HepG2 (cell line): ENCODE data around the gene FCAMR. TPM values are rescaled to one million over a fixed set of nuclear protein-coding genes. Genes with fewer than 3 reads are reported as not detected.

Experiments
- ATAC-seq: fragments of 200-7000 bp; cut with Tn5 transposase; 3 replicates; pipeline ENCODE4 v1.9.1; 2020; ENCODE audit warnings: mild to moderate bottlenecking, moderate library complexity
- BruUV-seq: library from RNA; stranded (reverse); fragments of 400-500 nt; replicated peaks from 2 replicates; lab custom pipeline; 2021; lab: Mats Ljungman, UMichigan
- CTCF ChIA-PET: fragments of 300-600 bp; formaldehyde crosslinking; extraction: SDS; loops from one replicate; lab custom pipeline; 2021; ENCODE audit warnings: low total read pairs, inconsistent platforms, low intra/inter-chr PET ratio; lab: Yijun Ruan, JAX
- POLR2A ChIA-PET: fragments of 350-600 bp; sonication (Branson Sonifier 250); formaldehyde crosslinking; loops from one replicate; lab custom pipeline; 2020; ENCODE audit warnings: antibody characterized with exemption, inconsistent platforms; lab: Yijun Ruan, JAX
- DNase-seq: peaks from one replicate; pipeline ENCODE4 v3.0.0-alpha.2; 2015; ENCODE audit warnings: low spot score
- FAIRE-seq: peaks from 3 replicates; lab custom pipeline; 2011; peaks lifted over from hg19 to GRCh38; lab: Jason Lieb, UNC
- H2AFZ ChIP-seq: one replicate; pipeline ENCODE4 v1.6.1; 2011; ENCODE audit warnings: low read length, inconsistent platforms
- H3K27ac ChIP-seq: fragments of 300-600 bp; 3 replicates; pipeline ENCODE4 v1.8.0; 2011; ENCODE audit warnings: mixed run types, mild to moderate bottlenecking, mixed read lengths, low read length, inconsistent platforms; ENCODE audit not compliant: insufficient read depth; ENCODE audit errors: extremely low read length
- H3K27me3 ChIP-seq, 2 experiments: fragments of 200-600 bp in 1 of 2; 2 replicates in 1 of 2; 3 replicates in 1 of 2; pipeline versions ENCODE4 v1.6.0 to v1.8.0; 2011; ENCODE audit warnings: low read length in 2 of 2, mild to moderate bottlenecking in 2 of 2, moderate library complexity in 2 of 2, inconsistent platforms in 1 of 2; ENCODE audit not compliant: insufficient read depth in 2 of 2, control insufficient read depth in 1 of 2
- H3K36me3 ChIP-seq, 2 experiments: fragments of 200-600 bp in 1 of 2; replicated peaks in 1 of 2; 2 replicates in 1 of 2; 3 replicates in 1 of 2; pipeline versions ENCODE4 v1.5.1 to v1.8.0; 2011; ENCODE audit warnings: low read length in 2 of 2, inconsistent platforms in 1 of 2; ENCODE audit not compliant: insufficient read depth in 2 of 2, control insufficient read depth in 1 of 2
- H3K4me1 ChIP-seq: 2 replicates; pipeline ENCODE4 v1.5.1; 2012; ENCODE audit warnings: low read length, inconsistent platforms; ENCODE audit not compliant: insufficient read depth
- H3K4me2 ChIP-seq: 2 replicates; pipeline ENCODE4 v1.6.0; 2011; ENCODE audit warnings: low read depth, low read length, inconsistent platforms
- H3K4me3 ChIP-seq, 3 experiments: fragments of 200-600 bp in 1 of 3; sonication (generic), shearing (Covaris generic) in 1 of 3; replicated peaks in 1 of 3; 2 replicates each; pipeline ENCODE4 v1.5.1; 2011 to 2016; ENCODE audit warnings: low read length in 3 of 3, inconsistent platforms in 2 of 3, low read depth in 2 of 3, mild to moderate bottlenecking in 2 of 3, control low read depth in 1 of 3, mixed read lengths in 1 of 3; ENCODE audit not compliant: insufficient read depth in 1 of 3
- H3K79me2 ChIP-seq: one replicate; pipeline ENCODE4 v1.6.1; 2011; ENCODE audit warnings: low read length, inconsistent platforms; ENCODE audit not compliant: insufficient read depth
- H3K9ac ChIP-seq: 2 replicates; pipeline ENCODE4 v1.6.0; 2011; ENCODE audit warnings: mild to moderate bottlenecking, low read depth, low read length, inconsistent platforms; ENCODE audit not compliant: insufficient read depth
- H3K9me3 ChIP-seq: 2 replicates; pipeline ENCODE4 v1.5.1; 2012; ENCODE audit warnings: mild to moderate bottlenecking, low read length
- H4K20me1 ChIP-seq: 2 replicates; pipeline ENCODE4 v1.6.0; 2011; ENCODE audit warnings: inconsistent platforms, mild to moderate bottlenecking, low read length, moderate library complexity; ENCODE audit not compliant: insufficient read depth
- NCOA1 ChIP-seq: sonication (generic); formaldehyde crosslinking; IDR thresholded peaks from 2 replicates; pipeline ENCODE4 v1.9.0; 2021; ENCODE audit warnings: missing genetic modification reagents
- NFYC ChIP-seq: IDR thresholded peaks from 2 replicates; pipeline ENCODE4 v1.6.1; 2016; ENCODE audit warnings: missing genetic modification reagents, missing compliant biosample characterization
- POGZ ChIP-seq: sonication (generic); formaldehyde crosslinking; IDR thresholded peaks from 2 replicates; pipeline ENCODE4 v1.4.0; 2020; ENCODE audit warnings: mild to moderate bottlenecking, missing genetic modification reagents
- SRY ChIP-seq: sonication (generic); formaldehyde crosslinking; IDR thresholded peaks from 2 replicates; pipeline ENCODE4 v1.8.0; 2022; ENCODE audit warnings: mild to moderate bottlenecking, missing genetic modification reagents
- ZFX ChIP-seq: sonication (generic); formaldehyde crosslinking; IDR thresholded peaks from 2 replicates; pipeline ENCODE4 v1.4.0; 2020; ENCODE audit warnings: mild to moderate bottlenecking, low read depth, missing genetic modification reagents, moderate library complexity
- ZNF354B ChIP-seq: sonication (generic); formaldehyde crosslinking; IDR thresholded peaks from 2 replicates; pipeline ENCODE4 v1.8.0; 2022; ENCODE audit warnings: mild to moderate bottlenecking, missing genetic modification reagents
- ZNF652 ChIP-seq: IDR thresholded peaks from 2 replicates; pipeline ENCODE4 v1.6.1; 2016; ENCODE audit warnings: low read depth, borderline replicate concordance
- ZNF790 ChIP-seq: sonication (generic); formaldehyde crosslinking; IDR thresholded peaks from 2 replicates; pipeline ENCODE4 v1.8.0; 2022; ENCODE audit warnings: missing genetic modification reagents, mild to moderate bottlenecking, borderline replicate concordance
- WGBS: methylation state at CpG from one replicate; pipeline ENCODE4 v1.1.6; 2017; ENCODE audit warnings: low lambda C conversion rate; 5-methylcytosine and 5-hydroxymethylcytosine counted together
- in situ Hi-C: cut with HindIII; loops from 2 replicates; pipeline ENCODE4 v1.10.0; 2017; ENCODE audit warnings: low pct_unique_long_range_greater_than_20kb; ENCODE audit not compliant: extremely low pct_ligation_motif_present
- intact Hi-C: fragments of 100-400 bp; cut with micrococcal nuclease; formaldehyde crosslinking; loops from one replicate; pipeline ENCODE4 v1.10.0; 2022; ENCODE audit not compliant: unreplicated experiment
- polyA plus RNA-seq, 8 experiments: library from polyadenylated mRNA; depleted of rRNA in 3 of 8; stranded (reverse) in 7 of 8; unstranded in 1 of 8; fragments of >200 nt; fragmentation: Illumina TruSeq in 4 of 8; extraction: Trizol in 4 of 8; gene quantifications; 2 replicates each; pipeline versions ENCODE4 v1.2.1 to v1.2.3, GENCODE V29; 2011 to 2016; ENCODE audit warnings: low read depth in 4 of 8, missing spikeins in 1 of 8, mixed read lengths in 1 of 8; ENCODE audit not compliant: insufficient read depth in 1 of 8
- total RNA-seq, 5 experiments: library from RNA; depleted of rRNA; stranded (reverse); fragments of >200 nt; fragmentation: Illumina TruSeq; extraction: Trizol; gene quantifications; 2 replicates each; pipeline ENCODE4 v1.2.3, GENCODE V29; 2016; ENCODE audit warnings: low read depth in 1 of 5
- TF ChIP-seq, protein P1 (sequence below): sonication (generic); formaldehyde crosslinking; IDR thresholded peaks from 2 replicates; pipeline ENCODE4 v1.5.1; 2020; ENCODE audit warnings: mild to moderate bottlenecking, missing genetic modification reagents, moderate library complexity

FCAMR gene
- total and polyA plus RNA-seq, 2 of the 13 experiments (the other 11 are each of a cell fraction or from before 2014, with no cell fraction given) = not detected

DNA sequence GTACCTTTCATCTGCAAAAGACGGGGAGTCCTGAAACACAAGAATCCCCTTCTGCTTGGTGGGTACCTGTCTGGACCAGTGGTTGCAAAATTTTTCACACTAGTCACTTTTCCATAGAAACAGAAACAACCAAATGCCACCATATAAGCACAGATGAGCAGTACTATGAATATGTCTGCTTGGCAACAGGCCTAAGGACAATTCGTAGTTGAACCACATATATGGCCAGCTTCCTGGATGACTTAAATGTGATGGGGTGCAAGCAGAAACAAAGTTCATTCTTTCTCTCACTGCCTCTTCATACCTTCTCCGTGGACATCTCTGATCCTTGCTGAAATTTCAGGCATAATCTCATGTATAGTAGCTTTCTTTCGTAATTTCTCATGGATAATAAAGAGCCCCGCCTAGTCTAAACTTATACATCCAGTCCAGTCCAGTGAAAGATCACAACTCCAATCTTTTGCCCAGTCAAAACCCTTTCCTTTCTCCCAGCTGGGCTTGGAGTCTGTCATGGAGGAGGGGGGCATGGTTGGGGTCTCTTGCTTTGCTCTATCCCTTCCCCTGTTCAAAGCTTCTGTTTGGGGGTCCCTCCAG lies 7.0 kb downstream of the FCAMR start:
- H3K27ac ChIP-seq = no peak overlapping the region
- in situ Hi-C loops (no loop called here), intact Hi-C loops (no loop called here)
- H3K9ac ChIP-seq = no peak overlapping the region
- 72% methylated on average over 5 of the region's 5 CpGs for WGBS
- H3K4me3 ChIP-seq = no peak overlapping the region
- H3K4me2 ChIP-seq = no peak overlapping the region
- CTCF ChIA-PET = no interaction called here
- BruUV-seq = no TSS peak
- no peak for FAIRE-seq
- no peaks in the 10 kb centered on the region for H4K20me1 ChIP-seq
- no peaks in the 10 kb centered on the region for H3K36me3 ChIP-seq
- TF ChIP-seq ZFX (CRISPR knock-in tag) (no peak), SRY (no peak), ZNF652 (CRISPR knock-in tag) (no peak), NFYC (no peak), ZNF354B (CRISPR knock-in tag) (no peak), ZNF790 (CRISPR knock-in tag) (no peak), POGZ (CRISPR knock-in tag) (no peak), NCOA1 (no peak)
- TF ChIP-seq, protein P1, sequence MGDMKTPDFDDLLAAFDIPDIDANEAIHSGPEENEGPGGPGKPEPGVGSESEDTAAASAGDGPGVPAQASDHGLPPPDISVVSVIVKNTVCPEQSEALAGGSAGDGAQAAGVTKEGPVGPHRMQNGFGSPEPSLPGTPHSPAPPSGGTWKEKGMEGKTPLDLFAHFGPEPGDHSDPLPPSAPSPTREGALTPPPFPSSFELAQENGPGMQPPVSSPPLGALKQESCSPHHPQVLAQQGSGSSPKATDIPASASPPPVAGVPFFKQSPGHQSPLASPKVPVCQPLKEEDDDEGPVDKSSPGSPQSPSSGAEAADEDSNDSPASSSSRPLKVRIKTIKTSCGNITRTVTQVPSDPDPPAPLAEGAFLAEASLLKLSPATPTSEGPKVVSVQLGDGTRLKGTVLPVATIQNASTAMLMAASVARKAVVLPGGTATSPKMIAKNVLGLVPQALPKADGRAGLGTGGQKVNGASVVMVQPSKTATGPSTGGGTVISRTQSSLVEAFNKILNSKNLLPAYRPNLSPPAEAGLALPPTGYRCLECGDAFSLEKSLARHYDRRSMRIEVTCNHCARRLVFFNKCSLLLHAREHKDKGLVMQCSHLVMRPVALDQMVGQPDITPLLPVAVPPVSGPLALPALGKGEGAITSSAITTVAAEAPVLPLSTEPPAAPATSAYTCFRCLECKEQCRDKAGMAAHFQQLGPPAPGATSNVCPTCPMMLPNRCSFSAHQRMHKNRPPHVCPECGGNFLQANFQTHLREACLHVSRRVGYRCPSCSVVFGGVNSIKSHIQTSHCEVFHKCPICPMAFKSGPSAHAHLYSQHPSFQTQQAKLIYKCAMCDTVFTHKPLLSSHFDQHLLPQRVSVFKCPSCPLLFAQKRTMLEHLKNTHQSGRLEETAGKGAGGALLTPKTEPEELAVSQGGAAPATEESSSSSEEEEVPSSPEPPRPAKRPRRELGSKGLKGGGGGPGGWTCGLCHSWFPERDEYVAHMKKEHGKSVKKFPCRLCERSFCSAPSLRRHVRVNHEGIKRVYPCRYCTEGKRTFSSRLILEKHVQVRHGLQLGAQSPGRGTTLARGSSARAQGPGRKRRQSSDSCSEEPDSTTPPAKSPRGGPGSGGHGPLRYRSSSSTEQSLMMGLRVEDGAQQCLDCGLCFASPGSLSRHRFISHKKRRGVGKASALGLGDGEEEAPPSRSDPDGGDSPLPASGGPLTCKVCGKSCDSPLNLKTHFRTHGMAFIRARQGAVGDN (CRISPR knock-in tag) = no peak
- TF ChIP-seq, all 625 proteins: peak for 0
- ATAC-seq (no peak), DNase-seq (no peak)
- Histone ChIP-seq H3K4me1 (peaks cover 33% of the 10 kb centered on the region), H2AFZ (no peak overlapping the region), H3K27me3 (peaks cover 1 to 3% of the 10 kb centered on the region in 2 experiments; a peak in 1 of 5 replicates), H3K9me3 (no peaks in the 10 kb centered on the region), H3K79me2 (no peaks in the 10 kb centered on the region)
- POLR2A ChIA-PET = no interaction called here
